SJSA1 (cell line): ENCODE measurements around the gene OR4F3. TPM values are rescaled to one million over a fixed set of nuclear protein-coding genes. Genes with fewer than 3 reads are reported as not detected.
"Not testable (repeated sequence)": the region's sequence is repeated elsewhere in the genome, so short reads cannot be mapped to it uniquely, and the experiment has no call there.

Experiments
- DNase-seq, 2 experiments: peaks; one replicate each; pipeline ENCODE4 v3.0.0-alpha.2; 2015 to 2020; ENCODE audit warnings: low spot score in 2 of 2, low read depth in 1 of 2
- H3K27ac ChIP-seq: fragments of 250-450 bp; sonication (Bioruptor Pico); 2 replicates; pipeline ENCODE4 v1.5.1; 2020; ENCODE audit warnings: mild to moderate bottlenecking, moderate library complexity
- H3K27me3 ChIP-seq: fragments of 250-450 bp; sonication (Bioruptor Pico); replicated peaks from 2 replicates; pipeline ENCODE4 v1.5.1; 2020; ENCODE audit warnings: mild to moderate bottlenecking, moderate library complexity
- H3K36me3 ChIP-seq: fragments of 250-450 bp; sonication (Bioruptor Pico); 2 replicates; pipeline ENCODE4 v1.5.1; 2020; ENCODE audit warnings: mild to moderate bottlenecking
- H3K4me1 ChIP-seq: fragments of 250-450 bp; sonication (Bioruptor Pico); replicated peaks from 2 replicates; pipeline ENCODE4 v1.6.1; 2021; ENCODE audit warnings: mild to moderate bottlenecking
- H3K4me3 ChIP-seq: fragments of 250-450 bp; sonication (Bioruptor Pico); 2 replicates; pipeline ENCODE4 v1.5.1; 2020; ENCODE audit warnings: mild to moderate bottlenecking
- H3K9me3 ChIP-seq: fragments of 250-450 bp; sonication (Bioruptor Pico); replicated peaks from 2 replicates; pipeline ENCODE4 v1.5.1; 2020; ENCODE audit warnings: mild to moderate bottlenecking
- total RNA-seq: library from RNA; depleted of rRNA; stranded (reverse); fragments of >200 nt; shearing (Covaris generic); gene quantifications from 2 replicates; pipeline ENCODE4 v1.2.3, GENCODE V29; 2014; rRNA removed

Gene OR4F3
- total RNA-seq = not detected in 2 replicates

- not testable (repeated sequence) for H3K36me3 ChIP-seq, DNase-seq
These were observed at the start of gene OR4F3 for GRCh38 chr5:181366968-181367367. Gene OR4F3 (plus strand): TSS chr5:181367268.

More at GRCh38 chr5:181366968-181367367, at the start of gene OR4F3:
- H3K9me3 ChIP-seq, H3K4me1 ChIP-seq, H3K27ac ChIP-seq, H3K4me3 ChIP-seq, H3K27me3 ChIP-seq: not testable (repeated sequence)

Other genes starting within 250 kb of the OR4F3 start
- not detected in 2 replicates for gene OR2V1, start 236.1 kb upstream of the OR4F3 start, total RNA-seq
- gene OR2V2, start 219.7 kb upstream of the OR4F3 start, total RNA-seq = not detected in 2 replicates
- gene TRIM7, start 162.1 kb upstream of the OR4F3 start, total RNA-seq = 28.0 and 45.2 TPM in 2 replicates
- gene TRIM41, start 144.0 kb upstream of the OR4F3 start, total RNA-seq = 10.6 and 14.0 TPM in 2 replicates
- 2,705 and 2,892 TPM in 2 replicates for gene RACK1, start 123.4 kb upstream of the OR4F3 start, total RNA-seq
- gene TRIM52, start 106.1 kb upstream of the OR4F3 start, total RNA-seq = 2.4 and 5.2 TPM in 2 replicates